Stomach (tissue), 4 donors: ENCODE results near the gene OLR1.

Source experiments
- CTCF ChIP-seq, 7 experiments: fragments of 450-650 bp in 4 of 7; fragments of 200-600 bp in 3 of 7; sonication (generic) in 3 of 7; IDR thresholded peaks; one replicate each; pipeline ENCODE4 v1.5.1; 2016 to 2019; ENCODE audit warnings: antibody characterized with exemption in 7 of 7, control low read depth in 2 of 7, mild to moderate bottlenecking in 1 of 7
- POLR2A ChIP-seq, 4 donors: fragments of 450-650 bp; IDR thresholded peaks; one replicate each; pipeline ENCODE4 v1.6.1; 2016; ENCODE audit warnings: antibody characterized with exemption in 4 of 4, control low read depth in 2 of 4, mild to moderate bottlenecking in 1 of 4, moderate library complexity in 1 of 4
- POLR2AphosphoS5 ChIP-seq, 3 donors: sonication (generic); formaldehyde crosslinking; IDR thresholded peaks; one replicate each; pipeline ENCODE4 v1.6.1; 2016; ENCODE audit warnings: antibody characterized with exemption in 3 of 3

- TF ChIP-seq CTCF (IDR thresholded peaks at IDR 0.05) (no peak), POLR2A (IDR thresholded peaks at IDR 0.05) (no peak), POLR2AphosphoS5 (IDR thresholded peaks at IDR 0.05) (no peak)
These were observed 61.6 kb downstream of the OLR1 start for GRCh38 chr12:10110256-10110844.
